HG02642 (cell line): ENCODE data around the gene KDM8.

ENCODE experiments used
- ATAC-seq: cut with Tn5 transposase; IDR thresholded peaks from one replicate; pipeline ENCODE4 v1.9.1; 2021; ENCODE audit warnings: mild to moderate bottlenecking; ENCODE audit not compliant: unreplicated experiment, poor library complexity

Gene KDM8

DNA sequence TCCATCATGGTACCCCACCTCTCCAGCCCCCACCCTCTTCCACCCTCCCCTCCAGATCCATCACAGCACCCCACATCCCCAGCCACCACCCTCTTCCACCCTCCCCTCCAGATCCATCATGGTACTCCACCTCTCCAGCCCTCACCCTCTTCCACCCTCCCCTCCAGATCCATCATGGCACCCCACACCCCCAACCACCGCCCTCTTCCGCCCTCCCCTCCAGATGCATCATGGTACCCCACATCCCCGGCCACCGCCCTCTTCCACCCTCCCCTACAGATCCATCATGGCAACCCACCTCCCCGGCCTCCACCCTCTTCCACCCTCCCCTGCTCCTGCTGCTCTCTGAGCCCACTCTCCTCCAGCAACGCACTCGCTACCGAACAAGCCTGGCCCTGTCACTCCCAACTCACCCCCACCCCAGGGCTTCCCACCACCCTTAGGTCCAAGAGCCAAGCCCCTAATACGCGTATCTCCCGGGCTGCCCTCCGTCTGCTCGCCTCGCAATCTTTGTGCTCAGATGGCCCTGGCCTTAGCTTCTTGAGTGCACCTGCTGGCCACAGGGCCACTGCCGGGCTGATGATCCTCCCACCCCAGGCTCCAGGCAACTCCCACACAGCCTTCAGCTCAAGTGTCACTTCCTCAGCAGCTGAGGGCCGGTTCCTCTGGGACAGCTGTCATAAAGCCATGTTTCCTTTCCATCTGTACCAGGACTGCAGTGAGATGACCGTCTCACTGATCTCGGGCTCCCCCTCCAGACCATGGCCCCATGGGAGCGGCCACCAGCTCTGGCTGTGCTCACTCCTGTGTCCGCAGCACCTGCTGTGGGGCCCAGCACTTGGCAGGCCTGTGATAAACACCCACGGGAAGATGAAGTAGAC is 25.5 kb downstream of the KDM8 start:
- ATAC-seq, result no peak

DNA sequence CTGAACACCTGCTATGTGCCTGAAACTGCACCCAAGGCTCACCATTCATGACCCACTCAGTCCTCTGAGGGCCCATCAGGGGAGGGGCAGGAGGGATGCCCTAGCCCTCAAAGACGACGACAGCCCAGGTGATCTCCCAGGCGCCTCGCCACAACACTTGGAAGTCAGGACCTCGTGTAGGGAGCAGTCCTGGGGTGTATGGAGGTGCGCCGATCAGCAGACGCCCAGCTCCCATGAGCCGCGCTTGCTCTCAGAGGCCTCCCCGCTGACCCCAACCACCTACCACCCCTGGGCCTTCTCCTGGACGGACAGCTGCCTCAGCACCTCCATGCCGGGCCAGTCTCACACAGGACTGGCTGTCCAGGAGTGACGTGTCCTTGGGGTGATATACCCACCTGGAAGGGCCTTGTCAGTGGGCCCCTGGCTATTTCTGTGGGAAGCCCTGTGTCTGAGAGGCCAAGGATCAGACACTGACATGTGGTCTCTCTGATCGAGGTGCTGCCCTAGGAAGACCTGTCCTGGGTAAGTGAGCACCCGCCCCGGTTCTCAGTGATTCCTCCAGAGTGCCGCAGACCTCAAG is 26.7 kb downstream of the KDM8 start:
- no peak for ATAC-seq

DNA sequence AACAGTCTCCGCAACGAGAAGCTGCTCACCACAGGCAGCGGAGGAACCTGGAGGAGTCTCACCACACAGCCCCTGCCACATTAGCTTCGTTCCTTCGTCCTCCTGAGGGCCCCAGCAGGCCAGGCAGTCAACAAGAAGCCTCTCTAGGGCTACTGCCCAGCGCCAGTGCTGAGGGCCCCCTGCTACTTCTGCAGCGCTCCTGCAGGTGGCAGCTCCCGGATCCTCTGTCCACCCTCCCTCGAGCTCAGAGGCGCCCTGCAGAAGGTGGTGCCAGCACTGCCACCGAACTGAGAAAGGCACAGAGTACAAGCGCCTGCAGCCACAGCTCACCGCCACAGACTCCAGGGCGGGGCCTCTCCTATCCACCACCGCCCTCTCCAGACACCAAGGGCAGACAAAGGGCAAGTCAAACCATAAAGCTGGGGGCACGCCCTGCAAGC is 27.3 kb downstream of the KDM8 start:
- ATAC-seq, result no peak

DNA sequence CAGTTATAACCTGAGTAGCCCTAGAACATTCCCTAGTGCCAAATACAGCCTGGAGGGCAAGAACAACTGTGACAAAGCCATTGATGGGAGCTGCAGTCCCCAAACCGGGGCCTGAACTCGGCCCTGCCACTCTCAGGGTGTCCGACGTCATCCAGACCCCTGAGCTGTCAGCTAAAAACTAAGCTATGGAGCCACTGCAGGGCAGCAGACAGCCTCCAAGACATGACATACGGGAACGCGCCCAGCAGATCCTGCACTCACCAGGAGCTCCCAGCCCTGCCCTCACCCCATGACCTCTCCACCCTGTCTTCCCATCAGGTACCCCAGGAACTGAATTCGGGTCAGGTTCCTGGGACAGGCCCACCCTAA is 28.4 kb downstream of the KDM8 start:
- ATAC-seq, result peak; percentile 10

DNA sequence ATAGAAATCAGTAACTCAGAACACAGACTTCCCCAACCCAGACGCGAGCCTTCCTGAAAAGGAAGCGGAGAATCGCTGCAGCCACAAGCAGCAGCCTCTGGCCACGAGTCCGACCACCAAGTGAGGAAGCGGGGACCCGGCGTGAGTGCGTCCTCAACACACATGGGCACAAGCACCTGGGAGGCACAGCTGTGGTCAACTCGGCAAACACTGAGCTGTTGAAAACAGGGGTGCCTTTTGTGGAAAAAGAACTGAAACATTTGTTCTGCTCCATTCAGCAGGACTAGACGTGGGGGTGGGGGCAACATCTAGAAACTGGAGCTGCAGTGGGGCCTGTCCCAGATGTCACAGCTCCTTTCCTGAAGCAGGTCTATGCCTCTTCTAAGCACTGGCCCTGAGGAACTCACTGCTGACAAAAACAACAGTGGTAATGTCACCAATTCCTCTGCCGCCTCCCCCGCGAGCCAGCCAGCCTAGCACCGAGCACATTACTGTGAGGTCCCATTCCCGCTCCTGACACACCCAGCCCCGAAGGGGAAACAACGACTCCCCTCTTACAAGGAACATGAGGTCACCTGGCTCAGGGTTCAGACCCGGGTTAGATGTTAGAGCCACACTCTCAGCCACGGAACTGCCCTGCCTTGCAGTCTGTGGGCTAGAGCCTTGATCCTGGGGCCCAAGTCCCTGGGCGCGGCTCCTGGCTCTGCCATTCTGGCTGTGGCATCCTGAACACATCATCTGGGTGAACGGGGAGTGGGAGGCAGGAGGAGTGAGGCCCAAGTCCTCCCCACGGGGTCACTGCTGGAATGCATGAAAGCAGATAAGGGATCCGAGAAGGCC is 29.0 kb downstream of the KDM8 start:
- peak; percentile 66 for ATAC-seq

DNA sequence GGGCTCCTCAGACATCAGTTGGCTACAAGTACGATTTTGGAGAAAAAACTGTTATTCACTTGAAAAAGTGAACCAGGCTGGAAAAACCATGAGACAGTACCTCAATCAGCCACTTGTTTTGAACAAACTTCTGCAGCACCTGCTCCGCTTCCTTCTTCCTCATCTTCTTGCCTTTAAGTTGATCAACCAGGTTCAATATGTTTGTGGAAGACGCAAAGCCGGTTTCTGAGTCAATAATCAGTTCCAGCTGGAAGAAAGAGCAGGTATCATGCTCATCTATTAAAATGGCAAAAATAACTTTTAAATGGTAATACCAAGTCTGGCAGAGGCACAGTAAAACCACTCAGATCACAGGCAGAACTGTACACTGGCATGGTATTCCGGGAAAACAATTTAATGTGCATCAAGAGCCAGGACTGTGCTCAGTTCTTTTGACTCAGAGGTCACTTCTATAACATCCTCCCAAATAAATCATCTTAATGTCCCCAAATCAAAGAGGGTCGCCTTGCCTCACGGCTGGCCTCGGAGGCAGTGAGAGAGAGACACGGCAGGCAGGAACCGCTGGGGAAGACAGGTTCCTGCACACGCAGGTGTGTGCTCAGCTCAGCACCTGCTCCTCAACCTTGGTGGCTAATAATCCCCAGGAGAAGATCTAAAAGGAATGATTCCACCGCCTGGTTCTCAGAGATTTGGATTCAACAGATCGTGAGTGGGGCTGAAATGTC is 29.7 kb downstream of the KDM8 start:
- ATAC-seq, result no peak

DNA sequence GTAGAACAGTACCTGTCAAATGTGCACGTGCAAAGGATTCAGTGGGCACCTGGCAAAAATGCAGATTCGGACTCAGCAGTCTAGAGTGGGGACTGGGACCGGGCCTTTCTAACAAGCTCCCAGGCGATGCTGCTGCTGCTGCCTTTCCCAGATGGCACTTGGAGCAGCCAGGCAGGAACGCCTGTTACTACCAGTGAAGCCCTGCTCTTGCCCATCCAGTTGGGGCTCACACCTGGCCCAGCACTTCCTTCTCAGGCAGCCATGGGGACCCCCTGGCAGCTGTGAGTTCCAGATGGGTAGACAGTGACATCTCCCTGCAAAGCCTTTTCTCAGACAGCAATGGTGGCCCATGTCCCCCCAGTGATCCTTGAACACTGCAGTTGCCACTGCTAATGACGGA is 30.4 kb downstream of the KDM8 start:
- no peak for ATAC-seq

DNA sequence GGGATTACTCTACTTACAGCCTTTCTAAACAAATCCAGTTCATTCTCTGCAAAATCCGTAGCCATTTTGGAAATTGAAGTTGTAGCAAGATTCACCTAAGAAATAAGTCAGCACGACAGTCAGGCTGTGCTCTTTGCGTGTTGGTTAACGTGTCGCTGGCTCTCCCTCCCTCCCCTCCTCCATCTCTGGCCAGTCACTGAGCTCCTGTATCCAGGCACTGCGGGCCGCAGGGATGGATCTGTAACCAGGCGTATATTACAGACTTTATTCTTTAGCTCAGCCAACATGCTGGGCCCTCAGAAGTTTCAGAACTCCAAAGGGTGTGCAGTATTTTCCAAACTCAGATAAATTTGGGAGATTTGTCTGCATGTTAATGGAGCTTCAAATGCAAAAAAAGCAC is 30.8 kb downstream of the KDM8 start:
- ATAC-seq, result no peak

DNA sequence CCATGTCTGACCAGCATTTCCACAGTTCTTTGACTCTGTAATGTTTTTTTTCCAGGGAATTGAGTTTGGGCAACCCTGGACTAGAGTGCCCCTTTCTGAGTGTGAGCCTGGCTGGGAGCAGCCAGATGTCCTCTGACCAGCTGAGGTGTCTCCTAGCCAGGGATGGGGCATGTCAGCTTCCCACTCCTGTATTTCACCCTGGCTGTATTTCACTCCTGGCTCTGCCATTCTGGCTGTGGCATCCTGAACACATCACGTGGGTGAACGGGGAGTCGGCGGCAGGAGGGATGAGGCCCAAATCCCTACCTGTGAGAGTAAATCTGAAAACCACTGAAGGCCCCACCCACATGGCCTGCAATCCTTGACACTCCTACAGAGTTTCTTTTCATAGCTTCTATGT is 31.3 kb downstream of the KDM8 start:
- ATAC-seq, result no peak

DNA sequence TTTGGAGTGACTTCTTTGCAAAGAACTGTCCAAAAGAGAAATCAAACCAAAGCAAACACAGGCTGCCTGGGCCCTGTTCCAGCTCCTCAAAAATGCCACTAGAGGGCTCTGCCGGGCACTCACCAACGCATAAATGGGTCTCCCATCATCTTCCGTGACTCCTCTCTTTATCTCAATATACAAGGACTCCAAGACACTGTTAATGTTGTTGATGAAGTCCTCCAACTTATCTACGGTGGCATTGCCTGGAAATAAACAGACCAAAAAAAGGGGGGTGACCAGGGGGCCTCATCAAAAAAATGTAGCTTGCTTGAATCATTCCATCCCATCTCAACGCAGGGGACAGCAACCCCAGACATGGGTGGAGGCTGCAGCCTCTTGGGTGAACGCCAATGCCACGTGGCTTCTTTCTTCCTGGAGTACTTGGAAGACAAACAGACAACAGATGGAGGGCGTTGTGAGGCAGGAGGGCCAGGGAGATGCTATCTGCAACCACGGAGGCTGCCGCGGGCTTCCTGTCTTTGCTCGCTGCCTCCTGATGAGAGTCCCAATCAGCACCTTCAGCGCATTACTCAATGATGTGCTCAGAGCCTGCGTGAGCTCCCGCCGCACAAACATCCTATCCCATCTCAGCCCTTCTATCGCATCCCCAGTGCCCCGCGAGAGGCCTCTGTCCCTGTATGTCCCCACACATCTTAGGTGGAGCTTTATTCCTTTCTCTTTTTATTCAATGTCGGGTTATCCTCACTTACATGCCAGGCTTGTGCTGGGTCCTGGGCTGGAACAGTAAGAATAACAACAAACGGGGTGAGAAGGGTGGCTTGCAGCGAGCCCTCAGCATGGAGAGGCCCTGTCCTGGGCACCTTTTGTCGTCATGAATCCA is 32.0 kb downstream of the KDM8 start:
- ATAC-seq, result no peak

DNA sequence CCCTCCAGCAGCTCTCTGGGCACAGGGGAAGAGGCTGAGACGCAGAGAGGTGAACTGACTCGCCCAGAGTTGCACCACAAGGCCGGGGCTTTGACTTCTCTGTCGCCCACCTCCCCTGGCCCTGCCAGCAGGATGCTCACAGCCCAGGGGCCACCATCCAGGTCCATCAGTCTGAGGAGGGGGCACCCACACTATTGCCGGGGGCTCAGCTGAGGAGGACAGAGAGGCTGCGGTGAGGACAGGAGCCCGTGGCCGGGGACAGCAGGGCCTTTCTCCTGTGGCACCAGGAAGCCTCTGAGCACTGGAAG is 32.6 kb downstream of the KDM8 start:
- no peak for ATAC-seq

DNA sequence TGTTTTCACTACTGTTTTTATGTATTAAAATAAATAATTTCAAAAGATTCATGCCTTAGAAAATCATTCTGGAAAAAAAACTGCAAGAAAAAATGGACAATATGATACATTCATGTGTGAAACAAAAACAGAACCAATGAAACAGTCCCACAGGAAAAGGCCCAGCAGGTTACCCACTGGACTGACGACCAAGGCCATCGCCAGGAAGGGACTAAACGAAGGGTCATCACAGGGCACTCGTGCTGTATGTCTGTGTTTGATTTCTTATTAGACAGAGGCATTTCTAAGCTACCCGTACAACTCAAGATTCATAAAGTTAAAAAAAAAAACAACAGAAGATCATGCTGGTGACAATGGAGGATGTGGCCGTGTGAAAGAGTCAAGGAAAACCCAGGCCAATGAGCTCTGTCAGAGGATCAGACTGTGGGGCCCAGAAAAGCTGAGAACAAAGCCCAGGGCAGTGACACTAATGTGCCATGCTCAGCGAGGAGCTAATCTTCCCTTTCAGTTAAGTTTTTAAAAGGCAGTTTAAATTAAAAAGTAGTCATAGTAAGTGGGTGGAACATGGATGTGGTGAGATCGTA is 33.4 kb downstream of the KDM8 start:
- no peak for ATAC-seq

DNA sequence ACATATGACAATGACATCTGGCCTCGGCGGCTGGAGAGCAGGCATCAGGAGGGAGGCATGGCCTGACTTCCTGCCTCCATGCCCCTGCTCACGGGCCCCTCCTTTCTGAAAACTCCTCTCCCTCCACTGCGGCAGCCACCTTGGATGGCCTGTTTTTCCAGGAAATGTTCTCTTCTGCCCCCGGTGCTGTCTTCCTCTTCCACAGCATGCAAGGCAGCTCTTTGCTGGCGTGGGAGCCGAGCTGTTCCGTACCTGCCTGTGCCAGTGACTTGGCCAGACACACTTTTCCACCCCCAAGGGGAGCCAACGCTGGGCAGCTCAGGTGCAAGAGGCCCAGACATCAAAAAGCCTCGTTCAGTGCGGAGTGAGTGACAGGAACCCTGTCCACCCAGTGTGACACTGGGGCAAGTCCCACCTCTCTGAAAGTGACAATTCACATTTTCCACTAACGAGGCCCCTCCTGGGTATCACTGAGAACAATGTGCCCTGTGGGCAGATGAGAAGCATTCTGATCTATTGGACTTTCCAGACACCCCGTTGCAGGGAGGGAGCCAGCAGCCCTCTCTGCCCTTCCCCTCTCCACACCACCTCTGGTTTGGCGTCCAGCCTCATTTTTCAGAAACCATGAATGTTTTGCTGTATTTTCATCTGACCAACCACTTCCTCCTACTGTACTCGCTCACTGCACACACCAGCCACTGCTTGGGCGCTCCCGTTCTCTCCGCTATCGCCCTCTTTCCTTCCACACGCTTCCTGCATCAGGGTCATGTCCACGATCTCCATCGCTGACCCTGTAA is 34.1 kb downstream of the KDM8 start:
- peak; percentile 63 for ATAC-seq

DNA sequence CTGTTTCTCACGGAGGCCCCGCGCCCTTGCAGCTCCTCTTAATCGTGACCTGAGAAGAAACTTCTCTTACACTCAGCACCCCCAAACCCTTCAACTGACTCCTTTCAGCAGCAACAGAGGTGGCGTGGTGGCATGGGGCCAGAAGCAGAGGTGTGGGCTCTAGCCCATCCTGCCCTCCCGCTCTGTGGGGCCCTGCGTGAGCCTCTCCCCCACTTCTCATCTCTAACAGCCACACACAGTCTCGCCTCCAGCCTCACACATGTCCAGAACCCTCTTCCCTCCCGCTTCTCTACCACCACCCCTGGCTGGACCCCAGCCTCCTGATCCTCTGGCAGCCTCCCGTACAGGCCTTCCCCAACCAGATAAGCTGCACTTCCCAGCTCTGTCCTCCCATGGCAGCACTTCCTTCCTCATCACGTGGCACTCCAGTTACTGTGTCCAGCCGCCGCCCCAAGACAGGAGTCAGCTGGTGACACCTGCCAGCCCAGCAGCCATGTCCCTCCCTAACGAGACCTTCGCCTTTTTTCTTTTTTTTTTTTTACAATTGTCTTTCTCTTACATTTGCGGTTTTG is 34.8 kb downstream of the KDM8 start:
- ATAC-seq, result peak; percentile 12

DNA sequence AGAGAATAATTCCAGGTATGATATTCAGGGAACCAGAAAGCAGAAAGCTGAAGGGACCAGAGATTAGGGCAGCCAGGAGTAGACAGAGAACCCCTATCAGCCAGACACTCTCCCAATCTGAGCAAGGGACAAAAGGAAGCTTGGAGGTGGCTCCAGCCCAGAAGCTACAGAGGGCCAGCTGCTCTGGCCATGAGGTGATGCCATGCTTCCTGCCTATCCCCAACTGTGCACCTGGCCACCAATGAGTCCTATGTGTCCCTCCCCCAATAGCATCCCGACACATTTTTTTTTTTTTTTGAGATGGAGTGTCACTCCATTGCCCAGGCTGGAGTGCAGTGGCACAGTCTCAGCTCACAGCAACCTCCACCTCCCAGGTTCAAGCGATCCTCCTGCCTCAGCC is 35.3 kb downstream of the KDM8 start:
- no peak for ATAC-seq

DNA sequence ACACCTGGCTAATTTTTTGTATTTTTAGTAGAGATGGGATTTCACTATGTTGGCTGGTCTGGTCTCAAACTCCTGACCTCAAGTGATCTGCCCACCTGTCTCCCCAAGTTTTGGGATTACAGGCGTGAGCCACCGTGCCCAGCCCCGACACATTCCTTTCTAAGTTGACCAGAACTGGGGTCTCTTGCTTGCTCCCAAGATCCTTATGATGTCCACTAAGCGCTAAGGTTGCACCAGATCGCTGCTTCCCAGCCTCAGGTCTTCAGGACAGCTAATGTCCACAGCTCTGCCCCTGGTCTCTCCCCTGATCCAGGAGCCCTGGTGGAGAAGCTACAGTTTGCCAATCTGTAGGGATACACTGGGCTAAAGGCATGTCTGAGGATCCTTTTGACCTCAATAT is 35.7 kb downstream of the KDM8 start:
- no peak for ATAC-seq

DNA sequence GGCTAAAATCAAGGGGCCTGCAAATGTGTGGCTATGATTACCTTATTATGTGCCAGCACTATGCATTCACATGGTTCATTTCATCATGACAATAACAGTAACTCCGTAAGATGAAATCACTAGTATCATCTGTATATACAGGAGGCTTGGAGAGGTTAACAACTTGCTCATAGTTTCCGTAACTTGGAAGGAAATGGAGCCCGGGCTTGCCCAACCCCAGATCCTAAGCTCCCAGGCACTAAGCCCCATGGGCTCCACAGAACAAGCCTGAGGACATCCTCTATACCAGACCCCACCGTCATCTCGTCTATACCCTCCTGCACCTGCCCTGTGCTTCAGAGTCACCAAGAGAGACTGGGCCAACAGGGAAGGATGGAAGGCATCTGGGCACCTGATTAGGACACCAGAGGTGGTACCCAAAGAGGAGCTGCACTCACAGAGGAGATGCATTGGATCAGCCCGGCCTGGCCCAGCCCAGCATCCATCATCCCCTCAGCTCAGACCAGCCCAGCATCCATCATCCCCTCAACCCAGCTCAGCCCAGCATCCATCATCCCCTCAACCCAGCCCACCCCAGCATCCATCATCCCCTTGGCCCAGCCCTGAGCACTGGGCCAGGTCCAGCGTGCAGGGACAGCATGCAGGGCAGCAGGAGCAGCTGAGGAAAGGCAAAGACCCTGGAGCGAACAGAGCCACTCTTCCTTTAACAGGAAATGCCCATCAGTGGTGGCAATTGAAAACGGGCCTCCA is 36.8 kb downstream of the KDM8 start:
- no peak for ATAC-seq
